ENCODE measurements around the gene OR6B2. TPM values are rescaled to one million over a fixed set of nuclear protein-coding genes. Genes with fewer than 3 reads are reported as not detected.

The OR6B2 gene
- total and polyA plus RNA-seq, 2 of the 4 experiments (the other 2 are of a cell fraction) = not detected

DNA sequence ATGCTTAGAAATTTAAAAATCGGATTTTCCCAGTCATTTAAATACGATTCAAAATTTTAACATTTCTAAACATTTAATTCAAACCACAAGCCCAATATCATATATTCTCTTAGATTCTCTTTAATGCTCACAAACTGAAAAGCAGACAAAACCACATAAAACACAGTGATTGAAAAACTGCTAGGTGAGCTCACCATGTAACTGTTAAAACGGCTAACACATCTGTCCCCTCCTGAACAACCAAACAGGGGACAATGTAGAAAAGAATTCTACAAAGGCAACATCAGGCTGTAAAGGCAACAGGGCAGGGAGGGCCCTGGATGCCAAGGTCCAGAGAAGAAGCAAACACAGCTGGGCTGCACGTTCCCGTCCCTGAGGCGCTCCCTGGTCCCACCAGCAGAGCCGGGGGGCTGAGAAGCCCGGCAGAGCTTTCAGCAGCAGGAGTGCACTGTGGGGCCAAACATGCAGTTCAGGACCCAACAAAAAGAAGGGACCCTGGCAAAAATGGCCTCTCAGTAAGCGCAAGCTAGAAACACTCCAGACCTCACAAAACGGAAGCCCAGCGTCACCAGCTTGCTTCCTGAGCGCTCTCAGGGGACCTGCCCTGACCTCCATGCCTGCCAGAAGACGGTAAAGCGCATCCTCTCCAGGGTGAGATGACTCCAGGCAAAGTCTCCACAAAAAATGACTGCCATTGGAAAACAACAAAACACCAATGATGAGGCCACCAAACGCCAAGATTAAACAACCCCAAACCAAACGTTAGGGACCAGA, 45.6 kb downstream of the OR6B2 start (continued):
- TF ChIP-seq SMC3 (IDR thresholded peaks at IDR 0.05; ENCODE audit: low read depth, low read length) = no peak

- no peak overlapping the region for H3K23ac ChIP-seq (ENCODE audit: low read depth, low read length)
- H2AK9ac ChIP-seq (replicated peaks; ENCODE audit: low read depth, low read length, poor library complexity) = no peak overlapping the region
- H2BK120ac ChIP-seq (ENCODE audit: low read depth, low read length) = no peak overlapping the region
- dilution Hi-C loops (cut with HindIII; ENCODE audit: low sequenced_read_pairs, unreplicated experiment) = no loop called here
- intact Hi-C loops (cut with micrococcal nuclease) = no loop called here
- peaks cover 35% of the 10 kb centered on the region for H3K36me3 ChIP-seq (ENCODE audit: control insufficient read depth, insufficient read depth, low read length)
- no peak overlapping the region for H3K9ac ChIP-seq (ENCODE audit: low read depth, low read length)
- ATAC-seq (ENCODE audit: low read depth) = no peak
- BruUV-seq (replicated peaks) = no TSS peak
- H2BK15ac ChIP-seq (ENCODE audit: low read depth, low read length) = no peak overlapping the region
- no peak overlapping the region for H3K4me2 ChIP-seq (ENCODE audit: low read depth, low read length)
- H3K4ac ChIP-seq (ENCODE audit: low read depth, low read length) = no peak overlapping the region
- in situ Hi-C loops (cut with MboI; ENCODE audit: low sequenced_read_pairs) = loop anchor here (25.0 kb wide), 1 partner anchor 846 kb away; no protein-coding TSS in a partner anchor
- no peak overlapping the region for H2BK5ac ChIP-seq (ENCODE audit: low read depth, low read length, poor library complexity, severe bottlenecking)
- no peak overlapping the region for H4K8ac ChIP-seq (ENCODE audit: low read depth in 2 of 2, low read length in 2 of 2)
- no peak overlapping the region for H2AK5ac ChIP-seq (ENCODE audit: low read depth, low read length)
- H3K4me1 ChIP-seq (ENCODE audit: control insufficient read depth, insufficient read depth, low read length) = no peaks in the 10 kb centered on the region
- no peak overlapping the region for H2BK20ac ChIP-seq (ENCODE audit: low read depth, low read length)
- no peaks in the 10 kb centered on the region for H4K20me1 ChIP-seq (ENCODE audit: insufficient read depth, low read length)
- H4K91ac ChIP-seq (ENCODE audit: insufficient read depth, low read depth, low read length) = no peak overlapping the region
- no peak overlapping the region for H3K4me3 ChIP-seq (ENCODE audit: insufficient read depth, low read depth, low read length)
- no peaks in the 10 kb centered on the region for H3K9me1 ChIP-seq (ENCODE audit: insufficient read depth, low read length)
- TF ChIP-seq FOS (IDR thresholded peaks at IDR 0.05; ENCODE audit: low read depth, low read length) (no peak), MXI1 (IDR thresholded peaks at IDR 0.05; ENCODE audit: borderline replicate concordance, low read depth, low read length) (no peak), RFX5 (IDR thresholded peaks at IDR 0.05; ENCODE audit: low read depth, low read length) (no peak)
- TF ChIP-seq, protein P1, sequence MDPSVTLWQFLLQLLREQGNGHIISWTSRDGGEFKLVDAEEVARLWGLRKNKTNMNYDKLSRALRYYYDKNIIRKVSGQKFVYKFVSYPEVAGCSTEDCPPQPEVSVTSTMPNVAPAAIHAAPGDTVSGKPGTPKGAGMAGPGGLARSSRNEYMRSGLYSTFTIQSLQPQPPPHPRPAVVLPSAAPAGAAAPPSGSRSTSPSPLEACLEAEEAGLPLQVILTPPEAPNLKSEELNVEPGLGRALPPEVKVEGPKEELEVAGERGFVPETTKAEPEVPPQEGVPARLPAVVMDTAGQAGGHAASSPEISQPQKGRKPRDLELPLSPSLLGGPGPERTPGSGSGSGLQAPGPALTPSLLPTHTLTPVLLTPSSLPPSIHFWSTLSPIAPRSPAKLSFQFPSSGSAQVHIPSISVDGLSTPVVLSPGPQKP (IDR thresholded peaks at IDR 0.05; ENCODE audit: borderline replicate concordance, low read depth, low read length) = no peak
- no peak for DNase-seq
- no peak overlapping the region for H3K56ac ChIP-seq (ENCODE audit: extremely low read depth, insufficient read depth, low read length)
- no peak overlapping the region for H3K18ac ChIP-seq (ENCODE audit: low read depth, low read length)
- CTCF ChIA-PET = no interaction called here
- POLR2A ChIA-PET (ENCODE audit: unreplicated experiment) = no interaction called here
- 33% methylated on average over 2 of the region's 9 CpGs; no CpG with 5 or more reads in 1 of the 2 experiments for WGBS, 2 experiments (ENCODE audit: extremely low coverage in 2 of 2, insufficient read length in 1 of 2)
- no peak overlapping the region for H3K14ac ChIP-seq (replicated peaks; ENCODE audit: low read depth, low read length)
- no peak overlapping the region for H2AFZ ChIP-seq (replicated peaks; ENCODE audit: low read length, poor library complexity)
- no peak overlapping the region for H3K27ac ChIP-seq (ENCODE audit: insufficient read depth, low read length)
- H3K79me1 ChIP-seq (ENCODE audit: low read depth in 1 of 2, low read length in 2 of 2) = peaks cover 0 to 10% of the 10 kb centered on the region in 2 experiments; a peak in 3 of 4 replicates
- H4K5ac ChIP-seq (ENCODE audit: low read depth, low read length) = no peak overlapping the region
- H3K9me3 ChIP-seq (ENCODE audit: control insufficient read depth, insufficient read depth, low read length) = peaks cover 3% of the 10 kb centered on the region
- H3K27me3 ChIP-seq (ENCODE audit: control insufficient read depth, insufficient read depth, low read length) = no peaks in the 10 kb centered on the region
Measured at GRCh38 chr2:239983004-239983778, 47.0 kb downstream of the OR6B2 start.
